COR-L47 (cell line): Measurements from ENCODE around the gene AUH.

Experiments used
- DNase-seq: peaks from one replicate; lab custom pipeline; 2025; lab: John Stamatoyannopoulos, UW

Gene AUH

GRCh38 chr9:91338681-91339080, 23.0 kb downstream of the AUH start:
- no peak for DNase-seq

- no peak for DNase-seq
Observed at GRCh38 chr9:91336786-91337185, 24.9 kb downstream of the AUH start.

- no peak for DNase-seq
Observed at GRCh38 chr9:91334053-91334452, 27.7 kb downstream of the AUH start.

- no peak for DNase-seq
Observed at GRCh38 chr9:91333551-91333950, 28.2 kb downstream of the AUH start.

- DNase-seq, result peak; percentile 4
Observed at GRCh38 chr9:91332546-91333231, 29.0 kb downstream of the AUH start.

GRCh38 chr9:91331849-91332248, 29.9 kb downstream of the AUH start:
- DNase-seq, result no peak

- DNase-seq, result no peak
Observed at GRCh38 chr9:91328186-91328585, 33.5 kb downstream of the AUH start.

GRCh38 chr9:91321691-91322090, 40.0 kb downstream of the AUH start:
- no peak for DNase-seq

GRCh38 chr9:91320299-91320698, 41.4 kb downstream of the AUH start:
- DNase-seq, result no peak

- no peak for DNase-seq
Observed at GRCh38 chr9:91316093-91316492, 45.6 kb downstream of the AUH start.

GRCh38 chr9:91315191-91315590, 46.5 kb downstream of the AUH start:
- no peak for DNase-seq

GRCh38 chr9:91312717-91313325, 48.9 kb downstream of the AUH start:
- DNase-seq, result no peak

- no peak for DNase-seq
Observed at GRCh38 chr9:91310037-91310436, 51.7 kb downstream of the AUH start.

- DNase-seq, result no peak
Observed at GRCh38 chr9:91308191-91308590, 53.5 kb downstream of the AUH start.

- DNase-seq, result no peak
Observed at GRCh38 chr9:91307279-91307678, 54.4 kb downstream of the AUH start.

- no peak for DNase-seq
Observed at GRCh38 chr9:91306296-91306630, 55.5 kb downstream of the AUH start.

- no peak for DNase-seq
Observed at GRCh38 chr9:91305596-91306295, 56.0 kb downstream of the AUH start.

GRCh38 chr9:91303741-91304415, 57.8 kb downstream of the AUH start:
- no peak for DNase-seq

GRCh38 chr9:91302831-91303230, 58.9 kb downstream of the AUH start:
- DNase-seq, result no peak

GRCh38 chr9:91301161-91301560, 60.6 kb downstream of the AUH start:
- no peak for DNase-seq

GRCh38 chr9:91298311-91298710, 63.4 kb downstream of the AUH start:
- DNase-seq, result no peak

GRCh38 chr9:91297306-91297705, 64.4 kb downstream of the AUH start:
- DNase-seq, result no peak

- DNase-seq, result no peak
Observed at GRCh38 chr9:91296354-91296753, 65.4 kb downstream of the AUH start.
